Sigmoid colon (tissue), 7 donors: ENCODE data around the gene IL18BP. TPM values are rescaled to one million over a fixed set of nuclear protein-coding genes. Genes with fewer than 3 reads are reported as not detected.

Source experiments
- DNase-seq: peaks from one replicate; pipeline ENCODE4 v3.0.0-alpha.2; 2019
- H3K27ac ChIP-seq, 4 donors: fragments of 200-600 bp; sonication (generic); one replicate each; pipeline ENCODE4 v1.5.1; 2016 to 2019; ENCODE audit warnings: mild to moderate bottlenecking in 1 of 4
- H3K27me3 ChIP-seq, 3 donors: fragments of 200-600 bp; sonication (generic); one replicate each; pipeline ENCODE4 v1.5.1; 2019; ENCODE audit warnings: mild to moderate bottlenecking in 1 of 3
- H3K36me3 ChIP-seq, 4 donors: fragments of 200-600 bp; sonication (generic); one replicate each; pipeline ENCODE4 v1.5.1; 2016 to 2019
- H3K4me1 ChIP-seq, 4 donors: fragments of 200-600 bp; sonication (generic); one replicate each; pipeline ENCODE4 v1.5.1; 2017 to 2019
- H3K4me3 ChIP-seq, 4 donors: fragments of 200-600 bp; sonication (generic); one replicate each; pipeline ENCODE4 v1.5.1; 2017 to 2019; ENCODE audit warnings: mild to moderate bottlenecking in 2 of 4, moderate library complexity in 1 of 4
- H3K9me3 ChIP-seq, 4 donors: fragments of 200-600 bp in 3 of 4; sonication (generic) in 3 of 4; one replicate each; pipeline versions ENCODE4 v1.5.1 to v1.6.1; 2013 to 2019
- EP300 ChIP-seq, 4 donors: sonication (generic); formaldehyde crosslinking; IDR thresholded peaks; one replicate each; pipeline ENCODE4 v1.6.1; 2017; ENCODE audit warnings: antibody characterized with exemption in 4 of 4
- POLR2A ChIP-seq, 2 donors: fragments of 450-650 bp; IDR thresholded peaks; one replicate each; pipeline ENCODE4 v1.6.1; 2016; ENCODE audit warnings: antibody characterized with exemption in 2 of 2, mild to moderate bottlenecking in 2 of 2, moderate library complexity in 2 of 2
- POLR2AphosphoS5 ChIP-seq, 4 donors: sonication (generic); formaldehyde crosslinking; IDR thresholded peaks; one replicate each; pipeline ENCODE4 v1.6.1; 2017; ENCODE audit warnings: antibody characterized with exemption in 4 of 4
- WGBS, 2 donors: extraction: QIAGEN DNeasy Blood & Tissue Kit; methylation state at CpG; one replicate each; pipeline ENCODE4 v1.1.7; 2013; 5-methylcytosine and 5-hydroxymethylcytosine counted together
- intact Hi-C: fragments of 100-400 bp; cut with DNase I; formaldehyde crosslinking; loops from one replicate; pipeline ENCODE4 v1.15.1; 2023
- polyA plus RNA-seq, 3 donors: library from polyadenylated mRNA; stranded (reverse); fragments of 200-250 nt; gene quantifications; one replicate each; pipeline ENCODE4 v1.2.3, GENCODE V29; 2013
- total RNA-seq, 4 donors: library from RNA; depleted of rRNA; stranded (reverse); fragments of >200 nt; gene quantifications; one replicate each; pipeline ENCODE4 v1.1.0, GENCODE V29; 2016
- TF ChIP-seq, protein P1 (sequence below), 4 experiments: fragments of 450-650 bp in 3 of 4; fragments of 200-600 bp in 1 of 4; IDR thresholded peaks; one replicate each; pipeline ENCODE4 v1.5.1; 2016 to 2019; ENCODE audit warnings: antibody characterized with exemption in 4 of 4, mild to moderate bottlenecking in 3 of 4, moderate library complexity in 2 of 4
- donor health status: healthy with polysubstance abuse.
- donor health status: Bipolar disorder and iron deficiency.
- donor health status: healthy.

The IL18BP gene
- total and polyA plus RNA-seq, 7 donors = 2.5 to 21.3 (median 6.0) TPM

GRCh38 chr11:71976551-71976950 is 22.2 kb upstream of the IL18BP start:
- peaks cover 0 to 7% (median 0%) of the 10 kb centered on the region in 4 donors for H3K36me3 ChIP-seq
- no peaks in the 10 kb centered on the region for H3K9me3 ChIP-seq
- intact Hi-C loops = loop anchor here (2.0 to 10.0 kb wide), 4 partner anchors 36 to 438 kb away; no protein-coding TSS in a partner anchor
- 93 to 95% methylated on average over 5 of the region's 5 CpGs for WGBS, 2 donors
- no peak overlapping the region for H3K4me3 ChIP-seq
- H3K27ac ChIP-seq = no peak overlapping the region
- no peak for DNase-seq
- TF ChIP-seq, protein P1, sequence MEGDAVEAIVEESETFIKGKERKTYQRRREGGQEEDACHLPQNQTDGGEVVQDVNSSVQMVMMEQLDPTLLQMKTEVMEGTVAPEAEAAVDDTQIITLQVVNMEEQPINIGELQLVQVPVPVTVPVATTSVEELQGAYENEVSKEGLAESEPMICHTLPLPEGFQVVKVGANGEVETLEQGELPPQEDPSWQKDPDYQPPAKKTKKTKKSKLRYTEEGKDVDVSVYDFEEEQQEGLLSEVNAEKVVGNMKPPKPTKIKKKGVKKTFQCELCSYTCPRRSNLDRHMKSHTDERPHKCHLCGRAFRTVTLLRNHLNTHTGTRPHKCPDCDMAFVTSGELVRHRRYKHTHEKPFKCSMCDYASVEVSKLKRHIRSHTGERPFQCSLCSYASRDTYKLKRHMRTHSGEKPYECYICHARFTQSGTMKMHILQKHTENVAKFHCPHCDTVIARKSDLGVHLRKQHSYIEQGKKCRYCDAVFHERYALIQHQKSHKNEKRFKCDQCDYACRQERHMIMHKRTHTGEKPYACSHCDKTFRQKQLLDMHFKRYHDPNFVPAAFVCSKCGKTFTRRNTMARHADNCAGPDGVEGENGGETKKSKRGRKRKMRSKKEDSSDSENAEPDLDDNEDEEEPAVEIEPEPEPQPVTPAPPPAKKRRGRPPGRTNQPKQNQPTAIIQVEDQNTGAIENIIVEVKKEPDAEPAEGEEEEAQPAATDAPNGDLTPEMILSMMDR (IDR thresholded peaks at IDR 0.05) = no peak
- TF ChIP-seq POLR2A (IDR thresholded peaks at IDR 0.05) = no peak
- TF ChIP-seq EP300 (IDR thresholded peaks at IDR 0.05) = no peak
- no peak for TF ChIP-seq POLR2AphosphoS5 (IDR thresholded peaks at IDR 0.05)
- H3K27me3 ChIP-seq = no peaks in the 10 kb centered on the region
- peaks cover 0 to 22% (median 6%) of the 10 kb centered on the region in 4 donors for H3K4me1 ChIP-seq

DNA sequence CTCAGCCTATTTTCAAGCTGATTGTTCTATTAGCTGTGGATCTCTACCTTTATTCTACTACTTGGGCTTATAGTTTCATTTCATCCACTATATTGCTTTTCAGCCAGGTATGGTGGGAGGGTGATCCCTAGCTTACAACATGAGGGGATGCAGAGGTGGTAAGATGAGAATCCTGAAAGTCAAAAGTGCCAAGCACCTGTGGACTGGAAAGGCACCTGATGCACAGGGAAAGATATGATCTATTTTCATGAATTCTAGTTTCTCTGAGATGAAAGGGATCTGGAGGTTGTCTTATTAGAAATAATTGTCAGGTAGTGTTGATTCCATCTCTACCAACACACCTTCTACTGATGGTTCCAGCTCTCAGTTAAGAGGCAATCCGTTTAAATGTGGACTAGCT is 21.6 kb upstream of the IL18BP start:
- intact Hi-C loops = loop anchor here (2.0 to 10.0 kb wide), 4 partner anchors 35 to 438 kb away; no protein-coding TSS in a partner anchor
- peaks cover 0 to 22% (median 6%) of the 10 kb centered on the region in 4 donors for H3K4me1 ChIP-seq
- 77 to 81% methylated on average over 1 of the region's 1 CpG for WGBS, 2 donors
- TF ChIP-seq POLR2A (IDR thresholded peaks at IDR 0.05) (no peak), EP300 (IDR thresholded peaks at IDR 0.05) (no peak), POLR2AphosphoS5 (IDR thresholded peaks at IDR 0.05) (no peak)
- TF ChIP-seq, protein P1 (IDR thresholded peaks at IDR 0.05) = no peak
- no peak for DNase-seq
- H3K27me3 ChIP-seq = no peaks in the 10 kb centered on the region
- H3K27ac ChIP-seq = no peak overlapping the region
- H3K4me3 ChIP-seq = no peak overlapping the region
- no peaks in the 10 kb centered on the region for H3K9me3 ChIP-seq
- H3K36me3 ChIP-seq = peaks cover 0 to 7% (median 0%) of the 10 kb centered on the region in 4 donors

DNA sequence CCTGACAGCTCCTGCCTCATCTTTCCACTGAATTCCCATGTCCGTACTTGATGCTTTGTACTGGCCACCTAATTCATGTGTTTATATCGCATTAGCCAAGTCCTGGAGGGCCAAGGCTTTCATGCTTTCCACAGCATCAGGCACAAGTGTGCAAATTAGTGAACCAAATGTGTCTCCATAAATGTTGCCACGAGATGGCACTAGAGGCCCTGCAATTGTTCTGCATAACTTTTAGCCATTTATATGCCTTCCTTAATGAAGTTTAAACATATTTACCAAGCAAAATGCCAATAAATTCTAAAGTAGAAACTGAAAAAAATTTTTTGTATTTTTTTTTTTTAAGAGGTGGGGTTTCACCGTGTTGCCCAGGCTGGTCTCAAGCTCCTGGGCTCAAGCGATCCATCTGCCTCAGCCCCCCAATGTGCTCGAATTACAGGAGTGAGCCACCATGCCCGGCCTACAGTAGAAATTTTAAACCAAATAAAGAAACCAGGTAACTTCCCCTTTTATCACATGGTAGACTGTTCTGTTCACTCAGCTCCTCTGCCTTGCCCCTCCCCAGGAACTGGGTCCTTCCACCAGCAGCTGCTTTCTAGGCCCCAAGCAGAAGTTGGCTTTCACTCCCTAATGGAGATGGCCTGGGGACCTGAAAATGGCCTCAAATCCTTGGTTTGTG is 20.8 kb upstream of the IL18BP start:
- peak; percentile 68 for DNase-seq
- WGBS, 2 donors = 49 to 51% methylated on average over 7 of the region's 7 CpGs
- peaks cover 0 to 7% (median 0%) of the 10 kb centered on the region in 4 donors for H3K36me3 ChIP-seq
- no peak overlapping the region for H3K4me3 ChIP-seq
- intact Hi-C loops = loop anchor here (2.0 to 10.0 kb wide), 4 partner anchors 34 to 437 kb away; no protein-coding TSS in a partner anchor
- H3K9me3 ChIP-seq = no peaks in the 10 kb centered on the region
- H3K4me1 ChIP-seq = peaks cover 0 to 16% (median 4%) of the 10 kb centered on the region in 4 donors
- TF ChIP-seq EP300 (IDR thresholded peaks at IDR 0.05) = no peak
- no peak for TF ChIP-seq POLR2AphosphoS5 (IDR thresholded peaks at IDR 0.05)
- TF ChIP-seq, protein P1 (IDR thresholded peaks at IDR 0.05) = peak; percentile 47 to 72 (median 67)
- no peaks in the 10 kb centered on the region for H3K27me3 ChIP-seq
- H3K27ac ChIP-seq = peak overlapping the region in 1 of 4 donors; percentile 32

GRCh38 chr11:71979094-71979493 is 19.6 kb upstream of the IL18BP start:
- no peaks in the 10 kb centered on the region for H3K9me3 ChIP-seq
- TF ChIP-seq EP300 (IDR thresholded peaks at IDR 0.05) (no peak), POLR2AphosphoS5 (IDR thresholded peaks at IDR 0.05) (no peak), POLR2A (IDR thresholded peaks at IDR 0.05) (no peak)
- TF ChIP-seq, protein P1 (IDR thresholded peaks at IDR 0.05) = no peak
- no peaks in the 10 kb centered on the region for H3K27me3 ChIP-seq
- WGBS, 2 donors = 95 to 98% methylated on average over 4 of the region's 4 CpGs
- H3K4me1 ChIP-seq = peaks cover 0 to 16% (median 4%) of the 10 kb centered on the region in 4 donors
- H3K4me3 ChIP-seq = no peak overlapping the region
- peaks cover 0 to 18% (median 3%) of the 10 kb centered on the region in 4 donors for H3K36me3 ChIP-seq
- H3K27ac ChIP-seq = no peak overlapping the region
- no peak for DNase-seq
- intact Hi-C loops = loop anchor here (5.0 to 10.0 kb wide), 3 partner anchors 33 to 436 kb away; no protein-coding TSS in a partner anchor
